PC-9 (cell line): ENCODE data around the gene PRKCH. TPM values are rescaled to one million over a fixed set of nuclear protein-coding genes. Genes with fewer than 3 reads are reported as not detected.

Experiments
- BruUV-seq: library from RNA; stranded (reverse); fragments of 400-500 nt; replicated peaks from 2 replicates; lab custom pipeline; 2021; lab: Mats Ljungman, UMichigan
- CTCF ChIA-PET: fragments of 300-600 bp; sonication (Branson Sonifier 250); formaldehyde crosslinking; loops from one replicate; lab custom pipeline; 2022; ENCODE audit warnings: antibody characterized with exemption; lab: Charles Lee
- POLR2A ChIA-PET: fragments of 300-600 bp; sonication (Branson Sonifier 250); formaldehyde crosslinking; loops from one replicate; lab custom pipeline; 2022; ENCODE audit warnings: antibody characterized with exemption; ENCODE audit not compliant: unreplicated experiment; lab: Charles Lee
- DNase-seq, 2 experiments: peaks; one replicate each; pipeline versions ENCODE4 v3.0.0 to v3.0.0-alpha.2; 2015 to 2022; ENCODE audit warnings: mixed read lengths in 1 of 2
- H2AFZ ChIP-seq: fragments of 200-600 bp; sonication (generic); 2 replicates; pipeline ENCODE4 v1.8.1; 2017; ENCODE audit warnings: antibody characterized with exemption
- H3F3A ChIP-seq: fragments of 200-600 bp; sonication (generic); 2 replicates; pipeline ENCODE4 v1.8.1; 2017; ENCODE audit warnings: antibody characterized with exemption, mild to moderate bottlenecking, low read depth; ENCODE audit not compliant: insufficient read depth
- H3K27ac ChIP-seq: fragments of 200-600 bp; sonication (generic); 2 replicates; pipeline ENCODE4 v1.6.1; 2016; ENCODE audit warnings: mixed run types
- H3K27me3 ChIP-seq: fragments of 200-600 bp; sonication (generic); 2 replicates; pipeline ENCODE4 v1.6.1; 2016; ENCODE audit warnings: low read depth, mixed run types; ENCODE audit not compliant: insufficient read depth
- H3K36me3 ChIP-seq: fragments of 200-600 bp; sonication (generic); 2 replicates; pipeline ENCODE4 v1.6.1; 2016; ENCODE audit warnings: low read depth, mixed run types
- H3K4me1 ChIP-seq: fragments of 200-600 bp; sonication (generic); replicated peaks from 2 replicates; pipeline ENCODE4 v1.6.1; 2016; ENCODE audit warnings: mixed run types; ENCODE audit not compliant: insufficient read depth
- H3K4me2 ChIP-seq: fragments of 200-600 bp; sonication (generic); 2 replicates; pipeline ENCODE4 v1.6.1; 2017; ENCODE audit warnings: mixed run types
- H3K4me3 ChIP-seq: fragments of 200-600 bp; sonication (generic); 2 replicates; pipeline ENCODE4 v1.6.1; 2016; ENCODE audit warnings: mixed run types
- H3K79me2 ChIP-seq: fragments of 200-600 bp; sonication (generic); 2 replicates; pipeline ENCODE4 v1.6.1; 2017; ENCODE audit warnings: low read depth, mixed run types
- H3K9me2 ChIP-seq: fragments of 200-600 bp; sonication (generic); 2 replicates; pipeline ENCODE4 v1.8.1; 2017; ENCODE audit warnings: mild to moderate bottlenecking; ENCODE audit not compliant: insufficient read depth
- H3K9me3 ChIP-seq: fragments of 200-600 bp; sonication (generic); 2 replicates; pipeline ENCODE4 v1.8.1; 2016; ENCODE audit warnings: low read depth; ENCODE audit not compliant: insufficient read depth
- H4K20me1 ChIP-seq: fragments of 200-600 bp; sonication (generic); 2 replicates; pipeline ENCODE4 v1.8.1; 2017; ENCODE audit not compliant: insufficient read depth
- CTCF ChIP-seq: fragments of 200-600 bp; sonication (generic); conservative IDR thresholded peaks from 2 replicates; pipeline ENCODE4 v1.6.1; 2017; ENCODE audit warnings: mixed run types, antibody characterized with exemption, mild to moderate bottlenecking, moderate library complexity
- EZH2 ChIP-seq: fragments of 200-600 bp; sonication (generic); IDR thresholded peaks from 2 replicates; pipeline ENCODE4 v1.8.0; 2017; ENCODE audit warnings: antibody characterized with exemption, low read depth
- intact Hi-C: fragments of 100-400 bp; cut with micrococcal nuclease; formaldehyde crosslinking; loops from one replicate; pipeline ENCODE4 v1.10.0; 2022; ENCODE audit not compliant: unreplicated experiment
- total RNA-seq: library from RNA; stranded (reverse); gene quantifications from 2 replicates; pipeline ENCODE4 v1.2.3, GENCODE V29; 2021

The PRKCH gene
- total RNA-seq, 1 experiment from 2014 or later: 32.4 TPM

GRCh38 chr14:61279082-61279481, 42.3 kb upstream of the PRKCH start:
- Histone ChIP-seq H3F3A (peaks cover 20% of the 10 kb centered on the region), H3K27ac (peak overlapping the region; percentile 86), H3K4me3 (peak overlapping the region; percentile 93), H4K20me1 (peaks cover 19% of the 10 kb centered on the region), H3K4me2 (peak overlapping the region; percentile 98), H3K9me2 (no peaks in the 10 kb centered on the region), H3K9me3 (no peaks in the 10 kb centered on the region), H3K79me2 (peaks cover 46% of the 10 kb centered on the region), H3K27me3 (no peaks in the 10 kb centered on the region), H3K36me3 (no peaks in the 10 kb centered on the region), H2AFZ (peak overlapping the region; percentile 90; the same call in 1 of the 2 replicates), H3K4me1 (peaks cover 32% of the 10 kb centered on the region)
- intact Hi-C loops: no loop called here
- DNase-seq: no peak
- ChIA-PET POLR2A (interaction anchor here (0.6 kb wide), 2 partner anchors 105 to 588 kb away, joined by 3 to 7 read pairs; no protein-coding TSS in a partner anchor), CTCF (interaction anchor here (0.6 to 0.9 kb wide), 3 partner anchors 10 to 1113 kb away, joined by 3 to 9 read pairs (median 8); no protein-coding TSS in a partner anchor)
- no TSS peak for BruUV-seq
- TF ChIP-seq EZH2 (no peak), CTCF (no peak)

DNA sequence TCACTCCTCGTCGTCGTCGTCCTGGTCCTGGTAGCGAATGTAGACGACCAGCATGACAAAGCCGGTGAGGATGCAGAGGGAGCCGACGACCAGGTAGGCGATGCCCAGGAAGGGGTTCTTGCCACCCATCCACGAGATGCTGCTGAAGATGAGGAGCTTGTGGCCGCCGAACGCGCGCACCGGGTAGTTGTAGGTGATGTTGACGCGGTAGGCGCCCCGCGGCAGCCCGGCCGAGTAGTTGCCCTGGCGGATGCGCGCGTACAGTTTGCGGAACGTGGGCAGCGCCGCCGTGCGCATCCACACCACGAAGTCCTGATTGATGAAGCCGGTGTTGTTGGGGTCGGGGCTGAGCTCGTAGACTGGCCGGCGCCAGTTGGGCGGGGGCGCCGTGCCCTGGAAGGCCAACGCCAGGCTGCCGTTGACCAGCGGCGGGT, 41.3 kb upstream of the PRKCH start:
- H3K27me3 ChIP-seq: no peaks in the 10 kb centered on the region
- DNase-seq: no peak
- peaks cover 20% of the 10 kb centered on the region for H3F3A ChIP-seq
- H3K27ac ChIP-seq: peak overlapping the region; percentile 86
- H3K79me2 ChIP-seq: peaks cover 46% of the 10 kb centered on the region
- BruUV-seq: no TSS peak
- H2AFZ ChIP-seq: peak overlapping the region; percentile 90
- POLR2A ChIA-PET: interaction anchor here (0.5 to 0.7 kb wide), 3 partner anchors 15 to 431 kb away, joined by 3 to 9 read pairs (median 8); no protein-coding TSS in a partner anchor
- H3K4me3 ChIP-seq: peak overlapping the region; percentile 93
- intact Hi-C loops: loop anchor here (5.0 to 10.0 kb wide), 2 partner anchors 925 to 1412 kb away; no protein-coding TSS in a partner anchor
- peaks cover 39% of the 10 kb centered on the region for H3K4me1 ChIP-seq
- peaks cover 19% of the 10 kb centered on the region for H4K20me1 ChIP-seq
- no peaks in the 10 kb centered on the region for H3K36me3 ChIP-seq
- CTCF ChIA-PET: interaction anchor here (0.9 kb wide), 1 partner anchor 11 kb away, joined by 3 read pairs; no protein-coding TSS in a partner anchor
- H3K9me2 ChIP-seq: no peaks in the 10 kb centered on the region
- peak overlapping the region; percentile 98 for H3K4me2 ChIP-seq
- H3K9me3 ChIP-seq: no peaks in the 10 kb centered on the region
- no peak for TF ChIP-seq EZH2
- TF ChIP-seq CTCF: no peak

DNA sequence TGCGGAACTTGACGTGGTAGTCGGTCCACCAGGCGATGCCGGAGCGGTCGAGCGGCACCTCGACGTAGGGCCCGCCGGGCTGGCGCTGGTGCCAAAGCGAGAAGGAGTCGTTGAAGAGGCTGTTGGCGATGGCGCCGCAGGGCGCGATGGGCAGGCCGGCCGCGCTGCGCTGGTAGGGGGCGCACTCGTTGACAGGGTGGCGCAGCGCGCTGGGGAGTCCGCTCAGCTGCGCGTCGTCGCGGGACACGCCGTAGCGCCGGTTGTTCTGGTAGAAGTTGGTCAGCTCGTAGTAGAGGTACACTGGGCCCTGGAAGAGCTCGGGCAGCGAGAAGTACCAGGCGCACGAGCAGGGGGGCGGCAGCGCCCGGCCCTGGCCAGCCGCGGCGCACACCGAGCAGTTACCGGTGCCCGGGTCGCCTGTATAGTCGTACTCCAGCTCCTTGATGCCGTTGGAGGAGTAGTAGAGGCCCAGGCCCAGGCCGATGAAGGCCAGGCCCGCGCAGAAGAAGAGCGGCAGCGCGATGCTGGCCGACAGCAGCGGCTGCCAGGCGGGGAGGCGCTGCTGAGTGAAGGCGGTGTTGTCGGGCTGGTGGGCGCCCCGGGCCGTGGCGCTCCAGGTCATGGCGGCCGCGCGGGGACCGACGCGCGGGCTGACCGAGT, 40.7 kb upstream of the PRKCH start:
- peak; percentile 61 to 80 for DNase-seq
- TF ChIP-seq CTCF (peak; percentile 70), EZH2 (no peak)
- peak overlapping the region; percentile 93 for H3K4me3 ChIP-seq
- no TSS peak for BruUV-seq
- no peaks in the 10 kb centered on the region for H3K9me3 ChIP-seq
- peaks cover 46% of the 10 kb centered on the region for H3K79me2 ChIP-seq
- intact Hi-C loops: loop anchor here (5.0 to 10.0 kb wide), 2 partner anchors 926 to 1412 kb away; no protein-coding TSS in a partner anchor
- H3K4me2 ChIP-seq: peak overlapping the region; percentile 98
- no peaks in the 10 kb centered on the region for H3K27me3 ChIP-seq
- peaks cover 44% of the 10 kb centered on the region for H3K4me1 ChIP-seq
- POLR2A ChIA-PET: interaction anchor here (0.5 to 0.7 kb wide), 4 partner anchors 15 to 1056 kb away, joined by 3 to 9 read pairs (median 6); no protein-coding TSS in a partner anchor
- H4K20me1 ChIP-seq: peaks cover 19% of the 10 kb centered on the region
- H3F3A ChIP-seq: peaks cover 26% of the 10 kb centered on the region
- no peaks in the 10 kb centered on the region for H3K36me3 ChIP-seq
- H2AFZ ChIP-seq: peak overlapping the region; percentile 90
- CTCF ChIA-PET: no interaction called here
- no peaks in the 10 kb centered on the region for H3K9me2 ChIP-seq
- peak overlapping the region; percentile 86 for H3K27ac ChIP-seq
